NCI-H226 (cell line): ENCODE results near the gene TMEM141.
"Not testable (repeated sequence)": the region's sequence is repeated elsewhere in the genome, so short reads cannot be mapped to it uniquely, and the experiment has no call there.

ENCODE experiments used
- DNase-seq: peaks from one replicate; pipeline ENCODE4 v3.0.0-alpha.2; 2015

The TMEM141 gene

DNA sequence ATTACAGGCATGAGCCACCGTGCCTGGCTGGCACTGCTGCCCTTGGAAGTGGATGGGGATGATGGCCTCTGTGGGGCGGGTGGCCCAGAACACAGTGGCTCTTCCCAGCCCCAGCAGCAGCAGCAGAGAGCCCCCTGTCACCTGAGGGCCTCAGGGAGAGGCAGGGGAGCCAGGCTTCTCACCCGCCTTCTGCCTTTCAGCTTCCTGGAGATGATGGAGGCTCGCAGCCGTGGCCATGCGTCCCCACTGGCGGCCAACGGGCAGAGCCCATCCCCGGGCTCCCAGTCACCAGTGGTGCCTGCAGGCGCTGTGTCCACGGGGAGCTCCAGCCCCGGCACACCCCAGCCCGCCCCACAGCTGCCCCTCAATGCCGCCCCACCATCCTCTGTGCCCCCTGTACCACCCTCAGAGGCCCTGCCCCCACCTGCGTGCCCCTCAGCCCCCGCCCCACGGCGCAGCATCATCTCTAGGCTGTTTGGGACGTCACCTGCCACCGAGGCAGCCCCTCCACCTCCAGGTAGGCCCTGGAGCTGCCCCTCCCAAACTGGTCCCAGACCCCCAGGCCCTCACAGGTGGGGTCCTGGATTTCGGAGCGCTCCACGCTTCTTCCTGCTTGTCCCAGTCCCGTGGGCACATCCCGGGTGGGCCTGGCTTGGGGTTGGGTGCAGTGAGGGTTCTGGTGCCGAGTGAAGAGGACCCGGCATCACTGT lies 46.2 kb downstream of the TMEM141 start:
- DNase-seq: no peak

DNA sequence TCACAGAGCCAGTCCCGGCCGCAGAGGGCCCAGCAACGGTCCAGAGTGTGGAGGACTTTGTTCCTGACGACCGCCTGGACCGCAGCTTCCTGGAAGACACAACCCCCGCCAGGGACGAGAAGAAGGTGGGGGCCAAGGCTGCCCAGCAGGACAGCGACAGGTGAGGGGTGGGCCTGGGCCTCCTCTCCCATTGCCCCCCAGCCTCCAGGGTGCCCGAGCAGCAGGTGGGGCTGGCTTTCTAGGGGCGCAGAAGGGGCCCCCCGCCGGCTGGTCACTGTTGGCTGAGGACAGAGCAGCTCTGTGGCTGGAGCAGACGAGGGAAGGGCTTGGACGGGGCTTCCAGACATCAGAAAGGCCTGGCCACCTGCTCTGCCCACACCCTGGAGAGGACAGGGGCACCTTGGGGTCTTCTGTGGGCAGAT lies 46.7 kb downstream of the TMEM141 start:
- DNase-seq: not testable (repeated sequence)

DNA sequence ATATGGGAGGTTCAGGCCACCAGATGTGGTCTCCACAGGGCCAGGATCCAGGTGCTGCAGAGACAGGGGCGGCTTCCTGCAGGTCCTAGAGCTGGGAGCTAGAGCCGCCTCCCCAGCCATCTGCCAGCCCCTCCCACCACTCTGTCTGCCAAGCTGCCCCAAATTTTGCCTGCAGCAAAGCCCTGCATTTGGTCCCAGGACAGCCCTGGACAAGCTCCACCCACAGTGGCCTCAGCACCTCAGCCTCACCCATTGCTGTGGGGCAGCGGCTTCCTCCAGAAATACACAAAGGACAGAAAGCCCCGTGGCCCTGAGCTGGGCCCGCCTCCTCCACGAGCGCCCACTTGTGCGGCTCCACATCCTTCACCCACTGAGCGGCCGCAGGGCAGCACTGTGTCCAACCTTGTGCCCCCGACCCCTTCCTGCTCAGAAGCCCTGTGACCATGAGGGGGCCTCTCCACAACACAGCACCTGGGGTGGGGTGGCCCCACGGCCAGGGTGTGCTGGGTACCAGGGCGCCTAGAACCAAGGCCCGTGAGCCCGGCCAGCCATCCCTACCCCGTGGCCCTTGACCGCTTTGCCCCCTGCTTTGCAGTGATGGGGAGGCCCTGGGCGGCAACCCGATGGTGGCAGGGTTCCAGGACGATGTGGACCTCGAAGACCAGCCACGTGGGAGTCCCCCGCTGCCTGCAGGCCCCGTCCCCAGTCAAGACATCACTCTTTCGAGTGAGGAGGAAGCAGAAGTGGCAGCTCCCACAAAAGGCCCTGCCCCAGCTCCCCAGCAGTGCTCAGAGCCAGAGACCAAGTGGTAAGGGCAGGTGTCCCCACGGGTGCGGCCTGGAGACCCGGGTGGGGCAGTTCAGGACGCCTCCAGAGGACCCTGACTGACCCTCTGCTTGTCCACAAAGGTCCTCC lies 47.4 kb downstream of the TMEM141 start:
- no peak for DNase-seq

DNA sequence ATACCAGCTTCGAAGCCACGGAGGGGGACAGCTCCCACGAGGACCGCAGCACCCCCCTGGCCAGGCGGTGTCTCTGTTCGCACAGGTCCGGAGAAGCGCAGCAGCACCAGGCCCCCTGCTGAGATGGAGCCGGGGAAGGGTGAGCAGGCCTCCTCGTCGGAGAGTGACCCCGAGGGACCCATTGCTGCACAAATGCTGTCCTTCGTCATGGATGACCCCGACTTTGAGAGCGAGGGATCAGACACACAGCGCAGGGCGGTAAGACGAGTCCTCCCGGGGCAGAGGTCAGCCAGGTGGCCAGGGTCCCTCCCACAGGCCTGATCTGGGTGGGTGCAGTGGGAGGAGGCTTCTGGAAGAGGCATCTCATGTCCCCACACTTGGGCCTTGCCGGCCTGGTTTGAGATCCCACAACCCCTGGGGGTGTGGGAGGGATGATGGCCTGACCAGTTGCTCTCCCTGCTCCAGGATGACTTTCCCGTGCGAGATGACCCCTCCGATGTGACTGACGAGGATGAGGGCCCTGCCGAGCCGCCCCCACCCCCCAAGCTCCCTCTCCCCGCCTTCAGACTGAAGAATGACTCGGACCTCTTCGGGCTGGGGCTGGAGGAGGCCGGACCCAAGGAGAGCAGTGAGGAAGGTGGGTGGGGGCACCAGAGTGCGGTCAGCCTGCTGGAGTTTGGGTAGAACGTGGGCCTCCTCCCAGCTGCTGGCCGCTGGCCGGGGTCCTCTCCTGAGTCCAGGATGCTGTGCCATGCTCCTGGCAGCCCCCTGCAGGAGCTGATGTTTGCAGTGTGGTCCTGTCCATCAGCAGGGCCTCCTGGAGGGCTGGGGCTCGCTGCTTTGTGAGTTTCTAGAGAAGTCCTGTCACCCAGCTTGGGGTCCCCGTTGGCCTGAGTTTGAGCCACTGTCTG lies 48.3 kb downstream of the TMEM141 start:
- no peak for DNase-seq

DNA sequence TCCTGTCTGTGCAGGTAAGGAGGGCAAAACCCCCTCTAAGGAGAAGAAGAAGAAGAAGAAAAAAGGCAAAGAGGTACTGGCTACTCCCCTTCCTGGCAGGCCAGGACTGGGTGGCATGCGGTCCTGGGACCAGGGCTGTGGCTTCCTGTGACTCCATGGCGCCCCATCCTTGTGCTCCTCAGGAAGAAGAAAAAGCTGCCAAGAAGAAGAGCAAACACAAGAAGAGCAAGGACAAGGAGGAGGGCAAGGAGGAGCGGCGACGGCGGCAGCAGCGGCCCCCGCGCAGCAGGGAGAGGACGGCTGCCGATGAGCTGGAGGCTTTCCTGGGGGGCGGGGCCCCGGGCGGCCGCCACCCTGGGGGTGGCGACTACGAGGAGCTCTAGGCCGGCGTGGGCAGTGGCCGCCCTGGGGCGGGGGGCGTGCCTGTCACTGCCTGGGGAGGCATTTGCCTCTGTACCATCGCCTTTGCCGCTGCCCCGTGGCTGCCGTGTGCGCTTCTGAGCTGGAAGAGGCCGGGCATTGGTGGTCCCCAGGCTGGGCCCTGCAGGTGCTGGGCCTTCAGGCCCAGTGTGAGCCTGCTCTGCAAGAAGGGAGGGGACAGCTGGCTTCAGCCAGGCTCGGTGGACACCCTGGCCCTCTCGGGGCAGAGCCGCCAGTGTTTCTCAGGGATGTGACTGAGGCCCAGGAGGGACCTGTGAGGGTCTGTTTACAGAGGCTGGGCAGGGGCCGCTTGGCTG lies 49.2 kb downstream of the TMEM141 start:
- no peak for DNase-seq

DNA sequence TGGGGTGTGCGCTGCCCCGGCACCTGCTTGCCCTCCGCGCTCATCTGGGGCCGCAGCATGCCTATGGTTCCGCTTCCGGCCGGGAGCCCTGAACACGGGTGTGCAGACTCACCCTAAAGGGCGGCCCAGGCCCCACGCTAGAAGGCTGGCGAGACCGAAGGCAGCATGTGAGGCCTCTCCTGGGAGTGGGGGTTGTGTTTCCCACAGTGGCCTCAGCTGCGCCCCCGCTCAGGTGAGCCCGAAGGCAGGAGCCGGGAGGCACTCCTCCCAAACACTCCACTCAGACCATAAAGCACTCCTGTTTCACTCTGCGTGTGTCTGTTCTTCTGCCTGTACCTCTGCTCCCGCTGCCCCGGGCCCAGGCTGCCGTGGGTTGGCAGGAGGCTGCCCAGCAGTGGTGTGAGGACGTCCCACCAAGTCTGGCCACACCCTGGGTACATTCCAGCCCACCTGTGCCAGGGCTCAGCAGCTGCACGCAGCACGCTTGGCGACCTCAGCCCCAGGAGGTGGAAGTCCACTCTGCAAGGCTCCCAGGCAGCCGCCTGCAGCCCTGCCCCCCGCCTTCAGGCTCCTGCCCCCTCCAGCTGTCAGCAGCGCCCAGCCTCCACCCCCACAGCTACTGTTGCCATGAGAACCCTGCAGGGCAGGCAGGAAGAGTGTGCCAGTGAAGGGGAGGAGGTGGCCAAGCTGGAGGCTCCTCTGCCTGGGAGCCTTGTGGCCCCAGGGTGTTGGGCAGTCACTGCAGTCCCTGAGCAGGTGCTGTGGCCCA lies 49.9 kb downstream of the TMEM141 start:
- peak; percentile 68 for DNase-seq

DNA sequence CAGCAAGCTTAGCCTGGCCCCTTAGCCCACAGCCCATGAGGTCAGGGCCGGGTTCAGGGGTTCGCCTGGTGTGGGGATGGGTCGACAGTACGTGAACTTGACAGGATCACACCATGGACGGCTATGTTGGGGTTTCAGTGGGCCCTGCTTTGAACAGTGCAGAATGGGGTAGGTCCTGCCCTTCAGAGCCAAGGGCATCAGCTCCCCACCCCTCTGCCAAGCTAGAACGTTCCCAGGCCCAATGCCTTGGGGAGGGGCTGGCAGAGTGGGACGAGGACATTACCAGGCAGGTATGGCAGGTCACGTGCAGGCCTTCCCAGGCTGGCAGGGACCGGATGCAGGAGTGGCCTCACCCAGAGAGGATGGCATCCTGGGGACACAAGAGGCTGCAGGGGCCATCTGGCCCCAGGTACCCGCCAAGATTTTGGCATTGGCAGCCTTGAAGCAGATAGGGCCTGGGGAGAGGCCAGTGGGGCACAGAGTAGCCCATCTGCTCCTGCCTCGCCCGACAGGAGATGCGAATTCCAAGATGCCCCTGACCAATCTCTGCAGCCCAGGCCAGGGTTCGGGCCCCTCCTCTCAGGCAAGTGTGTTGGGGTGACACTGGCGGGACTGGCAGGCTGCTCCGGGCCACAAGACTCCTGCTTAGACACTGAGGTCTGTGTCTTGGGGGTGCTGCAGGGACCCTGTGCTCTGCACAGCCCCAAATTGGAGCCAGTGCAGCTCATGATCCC lies 50.7 kb downstream of the TMEM141 start:
- DNase-seq: not testable (repeated sequence)

DNA sequence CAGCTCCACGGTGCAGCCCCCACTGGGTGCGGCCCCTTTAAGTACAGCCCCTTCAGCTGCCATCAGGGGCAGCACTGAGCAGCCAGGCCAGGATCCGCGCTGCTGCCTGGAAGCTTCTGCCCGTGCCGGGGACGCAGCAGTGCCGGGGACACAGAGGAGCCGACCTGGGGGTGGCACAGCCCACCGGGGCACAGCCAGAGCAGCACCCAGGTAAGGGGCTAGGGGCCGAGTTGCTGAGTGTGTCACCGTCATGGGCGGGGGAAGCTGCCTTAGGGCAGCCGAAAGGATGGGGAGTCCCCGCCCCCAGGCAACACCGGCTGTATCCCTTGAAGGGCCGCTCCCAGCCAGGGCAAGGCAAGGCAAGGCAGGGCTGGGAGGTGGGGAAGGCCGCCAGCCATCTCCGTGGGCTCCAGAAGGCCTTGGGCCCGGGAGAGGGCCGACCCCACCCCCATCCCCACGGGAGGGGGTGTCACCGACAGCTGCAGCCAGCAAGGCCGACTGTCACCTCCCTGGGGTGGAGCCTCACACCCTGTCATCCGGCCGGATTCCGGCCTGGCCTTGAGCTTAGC lies 51.3 kb downstream of the TMEM141 start, which contains the start of gene AJM1:
Gene AJM1 (plus strand): TSS at position 99 of the 569 bp plus-strand sequence. CDS start 1,937 bp downstream, outside the sequence.
- DNase-seq: peak; percentile 58
